Non-pigmented ciliary epithelial cell (primary cell): Measurements from ENCODE around the gene FBXW4.
"Not testable (repeated sequence)": the region's sequence is repeated elsewhere in the genome, so short reads cannot be mapped to it uniquely, and the experiment has no call there.

ENCODE experiments used
- DNase-seq: peaks from one replicate; pipeline ENCODE4 v3.0.0-alpha.2; 2010; ENCODE audit warnings: low read depth

Gene FBXW4

DNA sequence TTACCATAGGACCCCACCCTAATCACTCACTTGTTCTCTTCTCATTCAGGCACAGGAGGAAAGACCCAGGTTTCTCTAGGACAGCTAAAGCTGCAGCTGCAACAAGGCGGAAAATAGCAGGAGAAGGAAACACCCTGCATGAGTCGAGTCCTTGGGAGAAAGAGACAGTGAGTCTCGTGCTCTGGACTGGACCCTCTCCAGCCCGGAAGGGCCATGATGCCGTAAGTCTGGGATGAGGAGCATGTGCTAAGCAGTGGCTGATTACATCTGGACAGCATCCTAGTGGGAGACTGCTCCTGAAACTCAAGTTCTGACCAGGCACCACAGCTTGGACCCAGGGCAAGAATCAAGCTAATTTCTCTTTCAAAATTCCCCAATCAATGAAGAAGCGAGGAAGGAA, 39.4 kb downstream of the FBXW4 start:
- DNase-seq = no peak

DNA sequence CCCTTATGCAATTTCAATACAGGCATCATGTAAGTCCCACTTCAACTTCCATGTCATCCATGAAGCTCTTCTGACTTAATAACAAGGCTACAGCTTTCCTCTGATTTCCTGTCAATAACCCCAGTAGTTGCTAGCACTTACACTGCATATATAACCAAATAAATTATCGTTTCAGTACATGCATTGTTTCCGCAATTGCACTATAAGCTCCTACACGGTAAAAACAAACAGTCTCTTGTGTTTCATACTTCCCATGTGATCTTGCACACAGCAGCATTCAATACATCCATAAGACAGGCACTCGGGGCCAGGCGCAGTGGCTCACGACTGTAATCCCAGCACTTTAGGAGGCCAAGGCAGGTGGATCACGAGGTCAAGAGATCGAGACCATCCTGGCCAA, 41.4 kb downstream of the FBXW4 start:
- DNase-seq = no peak

- DNase-seq = no peak
These were observed 43.6 kb downstream of the FBXW4 start for GRCh38 chr10:101651336-101651735.

GRCh38 chr10:101650863-101651262, 44.1 kb downstream of the FBXW4 start:
- no peak for DNase-seq

GRCh38 chr10:101649525-101650085, 45.4 kb downstream of the FBXW4 start:
- no peak for DNase-seq

GRCh38 chr10:101647255-101647654, 47.7 kb downstream of the FBXW4 start:
- no peak for DNase-seq

DNA sequence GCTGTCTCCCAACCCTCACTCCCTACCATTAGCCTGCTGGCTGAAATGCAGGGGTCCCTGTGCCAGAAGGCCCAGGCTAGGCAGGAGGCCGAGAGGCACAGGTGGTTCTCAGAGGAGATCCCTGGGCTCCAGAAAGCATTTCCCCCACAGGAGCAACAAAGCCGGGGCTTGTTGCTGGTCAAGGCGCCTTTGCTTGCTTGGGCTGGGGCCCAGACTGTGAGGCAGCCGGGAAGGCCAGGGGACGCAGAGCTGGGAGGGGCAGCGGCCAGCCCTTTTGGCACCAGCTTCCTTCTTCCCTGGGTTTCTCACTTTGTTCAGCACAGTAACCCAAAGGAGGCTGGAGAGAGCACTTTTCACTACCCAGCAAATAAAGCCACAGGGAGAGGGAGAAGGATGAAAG, 48.6 kb downstream of the FBXW4 start:
- DNase-seq = no peak

GRCh38 chr10:101645659-101646058, 49.3 kb downstream of the FBXW4 start:
- no peak for DNase-seq

- DNase-seq = no peak
These were observed 51.0 kb downstream of the FBXW4 start for GRCh38 chr10:101644002-101644401.

DNA sequence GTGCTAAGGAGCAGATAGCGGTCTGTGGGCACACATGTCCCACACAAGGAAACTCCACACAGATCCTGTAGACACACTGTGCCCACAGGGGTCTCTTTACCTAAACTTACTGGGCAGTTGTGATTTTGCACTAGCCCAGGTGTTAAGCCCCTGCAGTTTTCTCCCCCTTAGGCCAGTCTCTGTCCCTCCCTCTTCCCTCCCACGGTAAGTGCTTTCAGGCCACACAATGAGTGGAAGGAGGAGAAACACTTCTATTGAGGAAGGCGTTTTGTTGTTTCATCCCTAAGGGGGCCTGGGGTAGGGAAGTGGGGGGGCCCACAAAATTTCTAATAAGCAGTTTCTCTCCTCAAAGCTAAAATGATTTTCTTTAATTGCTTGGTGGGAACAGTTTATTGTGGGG, 51.4 kb downstream of the FBXW4 start:
- DNase-seq = no peak

- DNase-seq = no peak
These were observed 55.6 kb downstream of the FBXW4 start for GRCh38 chr10:101639141-101639900.

DNA sequence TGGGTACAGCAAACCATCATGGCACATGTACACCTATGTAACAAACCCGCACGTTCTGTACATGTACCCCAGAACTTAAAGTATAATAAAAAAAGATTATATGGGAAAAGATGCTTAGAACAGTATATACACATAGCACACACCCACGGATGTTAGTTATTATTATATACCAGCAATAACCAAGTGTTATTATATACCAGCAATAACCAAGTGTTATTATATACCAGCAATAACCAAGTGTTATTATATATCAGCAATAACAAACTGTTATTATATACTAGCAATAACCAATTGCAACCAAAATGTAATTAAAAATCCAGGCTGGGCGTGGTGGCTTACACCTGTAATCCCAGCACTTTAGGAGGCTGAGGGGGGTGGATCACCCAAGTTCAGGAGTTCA, 61.5 kb downstream of the FBXW4 start:
- not testable (repeated sequence) for DNase-seq

DNA sequence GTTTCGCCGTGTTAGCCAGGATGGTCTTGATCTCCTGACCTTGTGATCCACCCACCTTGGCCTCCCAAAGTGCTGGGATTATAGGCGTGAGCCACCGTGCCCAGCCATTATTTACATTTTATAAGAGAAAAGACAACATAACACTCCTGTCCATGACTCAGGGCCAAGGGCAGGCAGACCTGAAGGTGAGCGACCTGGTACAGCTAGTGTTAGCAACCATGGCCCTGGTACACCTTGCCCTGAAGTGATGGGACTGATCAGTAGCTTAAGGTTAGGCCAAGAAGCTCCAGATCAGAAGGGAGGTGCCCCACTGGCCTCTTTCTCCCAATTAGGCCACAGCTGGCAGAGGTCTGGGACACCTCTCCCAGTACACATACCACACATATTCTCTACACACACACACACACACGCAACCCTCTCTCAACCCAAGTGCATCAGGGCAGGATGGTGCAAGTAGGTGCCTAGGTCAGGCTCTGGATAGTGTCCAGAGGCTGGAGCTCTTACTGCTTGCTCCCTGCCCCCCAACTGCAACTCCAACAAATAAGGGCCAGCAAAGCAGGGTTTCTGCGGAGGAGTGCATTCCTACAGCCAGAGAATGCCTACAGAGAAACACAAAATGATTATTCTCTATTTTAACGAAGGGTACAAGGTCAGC, 63.0 kb downstream of the FBXW4 start:
- DNase-seq = no peak

GRCh38 chr10:101630633-101630920, 64.4 kb downstream of the FBXW4 start:
- DNase-seq = no peak

- no peak for DNase-seq
These were observed 64.9 kb downstream of the FBXW4 start for GRCh38 chr10:101629837-101630632.

- no peak for DNase-seq
These were observed 69.1 kb downstream of the FBXW4 start for GRCh38 chr10:101625821-101626412.

DNA sequence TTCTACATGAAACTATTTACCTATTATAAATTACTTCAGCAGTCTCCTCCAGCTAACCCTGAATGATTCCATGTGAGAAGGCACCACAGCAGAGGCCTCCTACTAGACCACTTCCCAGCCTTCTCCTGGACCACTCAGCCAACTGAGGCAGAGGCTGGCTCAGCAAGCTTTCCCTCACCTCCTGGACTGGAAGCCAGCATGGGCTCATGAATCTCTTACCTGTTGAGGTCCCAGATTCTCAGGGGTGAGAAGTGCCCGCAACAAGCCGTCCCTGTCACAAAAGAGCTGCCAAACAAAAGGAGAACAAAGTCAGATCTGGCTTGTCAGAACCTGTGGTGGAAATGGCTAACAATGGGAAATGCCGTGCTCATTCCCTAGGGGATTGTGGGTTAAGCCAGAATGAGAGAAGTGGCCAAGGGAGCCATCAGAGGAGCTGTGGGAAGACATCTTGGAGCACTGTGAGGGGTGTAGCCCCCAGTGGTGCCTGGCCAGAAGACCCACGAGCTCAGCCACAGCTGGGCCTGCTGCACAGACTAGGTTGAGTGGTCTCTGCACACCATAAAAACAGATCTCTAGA, 70.4 kb downstream of the FBXW4 start:
- DNase-seq = no peak

DNA sequence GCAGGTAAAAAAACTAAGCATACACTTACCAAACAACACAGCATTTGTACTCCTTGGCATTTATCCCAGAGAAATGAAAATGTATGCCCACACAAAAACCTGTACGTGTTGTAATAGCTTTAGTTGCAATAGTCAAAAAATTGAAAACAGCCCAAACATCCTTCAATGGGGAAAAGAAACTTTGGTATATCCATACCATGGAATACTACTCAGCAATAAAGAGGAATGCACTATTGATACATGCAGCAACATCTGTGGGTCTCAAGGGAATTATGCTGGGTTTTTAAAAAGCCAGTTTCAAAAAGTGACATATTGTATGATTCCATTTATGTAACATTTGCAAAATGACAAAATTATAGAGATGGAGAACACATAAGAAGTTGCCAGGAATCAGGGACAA, 71.4 kb downstream of the FBXW4 start:
- no peak for DNase-seq

DNA sequence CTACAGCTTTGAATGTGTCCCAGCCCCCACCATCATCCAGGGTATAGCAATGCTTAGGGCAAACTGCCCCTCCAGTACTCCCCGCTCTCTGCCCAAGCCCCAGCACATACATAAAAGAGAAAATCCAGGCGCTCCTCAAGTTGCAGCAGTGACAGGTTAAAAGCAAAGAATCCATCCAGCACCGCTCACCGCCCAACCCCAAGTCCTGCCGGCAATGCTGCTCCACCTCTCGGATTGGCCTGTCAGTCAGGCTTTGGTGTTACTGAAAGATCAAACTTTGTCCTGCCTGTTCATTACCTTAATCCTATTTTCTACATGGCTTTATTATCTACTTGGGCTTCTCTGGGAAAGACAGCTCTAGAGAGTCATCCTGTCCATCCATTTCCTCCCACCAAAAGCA, 75.0 kb downstream of the FBXW4 start:
- no peak for DNase-seq

DNA sequence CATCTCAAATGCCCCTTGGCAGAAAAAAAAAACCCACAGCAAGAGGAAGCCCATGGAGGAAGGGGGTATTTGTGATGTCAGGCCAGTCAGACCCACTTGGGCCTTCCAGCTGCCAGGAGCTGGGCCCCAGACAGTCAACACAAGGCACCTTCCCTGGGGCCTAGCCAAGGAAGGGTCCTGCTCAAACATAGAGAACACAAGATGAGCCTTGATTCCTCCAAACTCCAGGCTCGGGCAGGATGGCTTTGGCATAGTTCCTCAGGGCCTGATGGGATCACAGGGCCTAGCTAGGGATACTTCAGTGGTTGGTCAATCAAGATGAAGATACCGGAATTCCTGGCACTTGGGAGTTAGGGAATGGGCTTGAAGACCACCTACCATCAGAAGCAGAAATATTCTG, 76.1 kb downstream of the FBXW4 start:
- no peak for DNase-seq

- no peak for DNase-seq
These were observed 77.0 kb downstream of the FBXW4 start for GRCh38 chr10:101617824-101618568.
